Hindlimb muscle (tissue), 1 donor: ENCODE results near the gene MCOLN2. TPM values are rescaled to one million over a fixed set of nuclear protein-coding genes. Genes with fewer than 3 reads are reported as not detected.

Experiments used
- DNase-seq: peaks from one replicate; pipeline ENCODE4 v3.0.0-alpha.2; 2013
- polyA plus RNA-seq: library from polyadenylated mRNA; unstranded; fragments of 120-200 nt; gene quantifications from one replicate; pipeline ENCODE4 v1.2.1, GENCODE V29; 2013; ENCODE audit not compliant: insufficient read length

MCOLN2 gene
- polyA plus RNA-seq, 1 donor: 0.08 TPM

GRCh38 chr1:84892705-84893618, 104.0 kb downstream of the MCOLN2 start, which contains the start of gene LPAR3:
Gene LPAR3 (minus strand): TSS chr1:84893206. CDS start chr1:84866120, 27,086 bp downstream.
- DNase-seq: no peak

GRCh38 chr1:84890566-84890965, 106.3 kb downstream of the MCOLN2 start:
- no peak for DNase-seq

GRCh38 chr1:84889437-84889836, 107.5 kb downstream of the MCOLN2 start:
- no peak for DNase-seq

DNA sequence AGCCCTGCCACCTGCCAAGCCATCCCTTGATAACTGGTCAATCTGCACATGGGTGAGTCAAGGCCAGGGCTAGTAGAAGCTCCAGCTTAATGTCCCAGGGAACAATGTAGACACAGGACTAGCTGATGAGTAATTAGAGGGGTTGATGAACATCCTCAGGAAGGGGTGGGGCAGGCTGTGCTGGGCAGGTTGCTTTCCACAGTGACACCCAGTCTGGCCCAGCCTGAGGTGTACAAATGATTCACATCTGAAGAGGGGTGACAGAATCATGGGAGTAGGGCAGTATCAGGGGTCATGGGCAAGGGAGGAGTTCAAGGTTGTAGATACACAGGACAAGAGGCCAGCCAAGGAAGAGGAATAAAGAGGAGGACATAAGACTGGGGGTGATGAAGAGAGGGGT, 108.2 kb downstream of the MCOLN2 start:
- DNase-seq: no peak

- no peak for DNase-seq
These were observed 109.5 kb downstream of the MCOLN2 start for GRCh38 chr1:84887261-84887934.

DNA sequence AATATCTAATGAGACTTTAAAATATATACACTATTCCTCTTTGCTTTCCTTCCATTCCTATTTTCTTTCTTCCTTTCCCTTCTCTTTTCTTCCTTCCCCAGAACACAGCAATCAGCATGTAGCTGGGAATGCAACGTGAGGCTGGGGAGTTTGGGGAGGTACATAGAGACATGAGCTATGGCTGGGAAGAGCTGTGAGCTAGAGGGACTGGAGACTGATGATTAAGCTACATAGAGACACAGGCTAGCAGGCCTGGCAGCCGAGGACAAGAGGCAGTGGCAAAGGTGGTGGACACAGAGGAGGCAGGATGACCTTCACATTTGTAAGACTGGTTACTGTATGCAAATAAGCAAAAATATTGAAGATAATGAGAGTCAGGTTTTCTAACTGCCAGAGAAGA, 111.4 kb downstream of the MCOLN2 start:
- no peak for DNase-seq

DNA sequence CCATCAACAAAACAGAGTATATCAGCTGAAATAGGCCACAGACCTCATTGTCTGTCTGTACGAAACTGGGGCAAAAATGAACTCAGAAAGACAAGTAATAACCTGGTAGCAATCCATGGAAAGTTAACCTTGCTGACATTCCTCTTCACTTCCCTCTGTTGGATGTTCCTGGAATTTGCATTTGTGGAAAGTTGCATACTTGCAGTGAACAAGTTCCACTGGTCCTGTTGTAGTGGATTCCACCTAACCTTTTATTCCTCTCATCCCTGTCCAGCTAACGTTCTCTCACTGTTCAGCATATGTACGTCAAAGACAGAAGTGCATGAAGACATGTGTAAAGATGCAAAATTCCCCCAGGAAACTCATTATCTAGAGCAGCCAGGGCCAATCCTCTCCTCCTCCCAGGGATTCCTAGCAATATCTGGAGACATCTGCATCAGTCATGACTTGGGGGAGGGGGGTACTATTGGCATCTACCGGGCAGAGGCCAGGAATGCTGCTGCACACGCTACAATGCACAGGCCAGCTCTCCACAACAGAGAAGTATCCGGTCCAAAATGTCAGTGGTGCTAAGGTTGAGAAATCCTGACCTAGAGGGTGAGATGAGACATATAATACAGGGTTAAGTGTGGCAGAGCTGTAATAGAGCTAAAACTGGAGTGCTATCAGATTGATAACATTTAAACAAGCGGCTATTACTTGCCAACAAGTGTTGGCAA, 112.1 kb downstream of the MCOLN2 start:
- no peak for DNase-seq

DNA sequence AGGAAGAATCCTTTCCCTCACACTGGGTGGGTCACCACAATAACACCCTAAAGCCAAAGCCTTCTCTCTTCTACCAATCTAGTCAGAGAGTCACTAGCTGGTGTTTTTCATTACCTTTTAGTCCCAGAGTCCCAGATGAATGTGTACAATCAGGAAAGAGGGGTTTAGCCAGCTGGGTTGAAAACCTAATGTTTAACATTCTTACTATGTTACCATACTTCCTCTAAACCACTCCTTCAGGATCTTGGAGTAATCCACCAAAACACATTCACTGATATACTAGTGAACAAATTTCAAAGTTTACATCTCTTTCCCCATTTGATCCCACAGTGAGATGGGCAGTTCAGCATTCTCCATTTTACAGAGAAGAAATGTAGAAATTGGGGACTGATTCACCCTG, 113.6 kb downstream of the MCOLN2 start:
- DNase-seq: no peak

DNA sequence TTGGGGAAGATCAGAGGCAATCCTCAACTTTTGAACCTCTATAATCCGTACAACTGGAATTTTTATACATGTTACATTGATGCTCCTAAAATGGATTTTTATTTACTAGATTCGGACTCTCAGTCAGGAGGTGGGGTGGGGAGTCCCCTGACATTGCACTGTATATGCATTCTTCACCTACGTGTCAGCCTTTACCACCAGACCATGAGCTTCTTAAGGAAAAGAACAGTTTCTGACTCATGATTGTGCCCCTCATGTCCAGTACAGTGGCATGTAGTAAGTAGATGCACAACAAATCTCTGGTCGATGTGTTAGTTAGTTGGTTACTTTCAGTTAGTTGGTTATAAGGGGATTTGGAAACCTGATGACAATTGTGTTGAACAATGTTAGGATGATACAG, 119.3 kb downstream of the MCOLN2 start:
- DNase-seq: no peak

- no peak for DNase-seq
These were observed 120.6 kb downstream of the MCOLN2 start for GRCh38 chr1:84876353-84876752.

Other genes starting within 250 kb of the MCOLN2 start
- gene LPAR3, start 103.9 kb downstream of the MCOLN2 start, polyA plus RNA-seq: 0.12 TPM
- 2.2 TPM for gene MCOLN3, start 51.4 kb upstream of the MCOLN2 start, polyA plus RNA-seq
- 2.4 TPM for gene SYDE2, start 203.9 kb upstream of the MCOLN2 start, polyA plus RNA-seq